Kidney epithelial cell (primary cell): ENCODE measurements around the gene RNASE13. TPM values are rescaled to one million over a fixed set of nuclear protein-coding genes. Genes with fewer than 3 reads are reported as not detected.

Experiments
- DNase-seq: peaks from one replicate; pipeline ENCODE4 v3.0.0-alpha.2; 2010; ENCODE audit warnings: low read depth
- H3K27me3 ChIP-seq: 2 replicates; pipeline ENCODE4 v1.6.0; 2011; ENCODE audit warnings: low read length; ENCODE audit not compliant: control insufficient read depth, insufficient read depth
- H3K36me3 ChIP-seq: 2 replicates; pipeline ENCODE4 v1.5.1; 2011; ENCODE audit warnings: low read length; ENCODE audit not compliant: control insufficient read depth, insufficient read depth
- H3K4me3 ChIP-seq: 2 replicates; pipeline ENCODE4 v1.5.1; 2011; ENCODE audit warnings: low read depth, mild to moderate bottlenecking, control low read depth, low read length
- total RNA-seq: library from RNA; depleted of rRNA; stranded (reverse); fragments of >200 nt; gene quantifications from 2 replicates; pipeline ENCODE4 v1.2.3, GENCODE V29; 2015
- TF ChIP-seq, protein P1 (sequence below): IDR thresholded peaks from 2 replicates; pipeline ENCODE4 v1.5.1; 2011; ENCODE audit warnings: mild to moderate bottlenecking, moderate library complexity, low read length, control low read depth, inconsistent platforms; ENCODE audit not compliant: insufficient read depth, poor library complexity, severe bottlenecking

RNASE13 gene
- total RNA-seq, 1 donor from 2014 or later = not detected

DNA sequence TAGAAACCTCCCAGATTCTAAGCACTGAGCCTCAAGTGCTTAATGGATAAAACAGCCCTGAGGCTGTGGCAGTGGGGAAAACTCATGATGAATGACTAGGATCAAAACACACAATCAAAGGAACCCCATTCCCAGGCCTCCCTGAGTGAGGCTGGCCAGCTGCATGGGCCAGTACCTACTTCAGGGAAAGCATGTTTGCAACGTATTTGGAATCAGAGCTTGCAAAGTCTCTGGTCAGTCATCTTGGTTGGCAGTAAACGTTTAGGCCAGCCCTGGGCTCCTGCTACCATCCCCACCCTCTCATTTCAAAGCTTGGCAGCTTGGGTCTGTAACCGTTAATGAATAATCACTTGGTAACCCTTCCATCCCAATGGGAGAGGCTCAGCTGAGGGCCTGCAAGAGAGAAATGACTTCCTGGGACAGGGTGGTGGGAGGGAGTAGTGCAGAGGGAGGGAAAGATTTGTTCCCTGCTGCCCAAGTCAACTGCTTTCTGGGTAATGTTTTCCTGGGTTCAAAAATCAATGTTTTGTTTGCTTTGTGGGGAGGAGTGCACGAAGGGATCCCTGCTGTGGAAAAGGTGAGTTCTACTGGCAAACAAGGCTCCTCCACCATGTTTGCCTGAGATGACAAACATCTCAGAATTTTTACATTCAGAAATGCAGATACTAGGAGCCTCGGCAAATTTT lies 21.0 kb upstream of the RNASE13 start:
- H3K27me3 ChIP-seq = no peaks in the 10 kb centered on the region
- TF ChIP-seq, protein P1, sequence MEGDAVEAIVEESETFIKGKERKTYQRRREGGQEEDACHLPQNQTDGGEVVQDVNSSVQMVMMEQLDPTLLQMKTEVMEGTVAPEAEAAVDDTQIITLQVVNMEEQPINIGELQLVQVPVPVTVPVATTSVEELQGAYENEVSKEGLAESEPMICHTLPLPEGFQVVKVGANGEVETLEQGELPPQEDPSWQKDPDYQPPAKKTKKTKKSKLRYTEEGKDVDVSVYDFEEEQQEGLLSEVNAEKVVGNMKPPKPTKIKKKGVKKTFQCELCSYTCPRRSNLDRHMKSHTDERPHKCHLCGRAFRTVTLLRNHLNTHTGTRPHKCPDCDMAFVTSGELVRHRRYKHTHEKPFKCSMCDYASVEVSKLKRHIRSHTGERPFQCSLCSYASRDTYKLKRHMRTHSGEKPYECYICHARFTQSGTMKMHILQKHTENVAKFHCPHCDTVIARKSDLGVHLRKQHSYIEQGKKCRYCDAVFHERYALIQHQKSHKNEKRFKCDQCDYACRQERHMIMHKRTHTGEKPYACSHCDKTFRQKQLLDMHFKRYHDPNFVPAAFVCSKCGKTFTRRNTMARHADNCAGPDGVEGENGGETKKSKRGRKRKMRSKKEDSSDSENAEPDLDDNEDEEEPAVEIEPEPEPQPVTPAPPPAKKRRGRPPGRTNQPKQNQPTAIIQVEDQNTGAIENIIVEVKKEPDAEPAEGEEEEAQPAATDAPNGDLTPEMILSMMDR = no peak
- no peaks in the 10 kb centered on the region for H3K36me3 ChIP-seq
- DNase-seq = no peak
- H3K4me3 ChIP-seq = no peak overlapping the region

DNA sequence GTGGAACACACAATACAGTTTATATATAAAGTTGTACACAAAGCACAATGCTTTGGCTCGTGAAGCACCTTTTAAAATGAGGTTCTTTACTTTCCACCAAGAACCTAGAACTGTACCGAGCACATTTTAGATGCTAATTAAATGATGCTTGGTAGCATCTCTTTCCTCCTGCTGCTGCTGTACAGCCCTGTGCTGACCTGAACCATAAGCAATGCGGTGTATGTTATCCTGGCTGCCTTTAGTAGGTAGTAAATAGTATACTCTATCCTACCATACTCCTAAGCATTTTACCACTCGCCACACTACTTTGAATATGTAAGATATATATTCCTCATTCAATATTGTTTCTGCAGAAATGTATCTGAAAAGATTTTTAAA lies 20.1 kb upstream of the RNASE13 start:
- no peak overlapping the region for H3K4me3 ChIP-seq
- TF ChIP-seq, protein P1 = no peak
- no peak for DNase-seq
- H3K27me3 ChIP-seq = no peaks in the 10 kb centered on the region
- no peaks in the 10 kb centered on the region for H3K36me3 ChIP-seq

DNA sequence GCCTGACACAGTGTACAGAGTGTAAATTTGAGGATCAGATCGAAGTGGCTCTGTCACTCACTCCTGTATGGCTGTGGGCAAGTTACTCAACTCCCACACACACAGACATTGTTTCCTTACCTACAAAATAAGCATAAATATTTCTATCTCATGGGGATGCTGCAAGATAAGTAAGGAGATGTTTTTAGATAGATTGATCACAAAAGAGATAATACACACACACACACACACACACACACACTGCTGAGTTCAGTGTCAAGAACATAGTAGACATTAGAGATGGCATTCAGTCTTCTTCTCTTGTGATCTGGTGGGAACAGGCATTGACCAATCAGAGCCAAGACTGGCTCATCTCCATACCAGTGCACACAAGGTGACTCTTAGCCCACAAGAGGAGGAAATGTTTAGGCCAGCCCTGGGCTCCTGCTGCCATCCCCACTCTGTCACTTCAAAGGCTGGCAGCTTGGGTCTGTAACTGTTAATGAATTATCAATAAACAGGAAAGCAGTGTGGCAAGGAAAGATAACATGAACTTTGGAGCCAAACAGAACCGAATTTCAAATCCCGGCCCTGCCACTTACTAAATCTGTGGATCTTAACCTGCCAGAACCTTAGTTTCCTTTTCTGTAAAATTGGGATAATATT lies 19.6 kb upstream of the RNASE13 start:
- no peaks in the 10 kb centered on the region for H3K36me3 ChIP-seq
- H3K27me3 ChIP-seq = no peaks in the 10 kb centered on the region
- TF ChIP-seq, protein P1 = no peak
- DNase-seq = no peak
- H3K4me3 ChIP-seq = no peak overlapping the region

DNA sequence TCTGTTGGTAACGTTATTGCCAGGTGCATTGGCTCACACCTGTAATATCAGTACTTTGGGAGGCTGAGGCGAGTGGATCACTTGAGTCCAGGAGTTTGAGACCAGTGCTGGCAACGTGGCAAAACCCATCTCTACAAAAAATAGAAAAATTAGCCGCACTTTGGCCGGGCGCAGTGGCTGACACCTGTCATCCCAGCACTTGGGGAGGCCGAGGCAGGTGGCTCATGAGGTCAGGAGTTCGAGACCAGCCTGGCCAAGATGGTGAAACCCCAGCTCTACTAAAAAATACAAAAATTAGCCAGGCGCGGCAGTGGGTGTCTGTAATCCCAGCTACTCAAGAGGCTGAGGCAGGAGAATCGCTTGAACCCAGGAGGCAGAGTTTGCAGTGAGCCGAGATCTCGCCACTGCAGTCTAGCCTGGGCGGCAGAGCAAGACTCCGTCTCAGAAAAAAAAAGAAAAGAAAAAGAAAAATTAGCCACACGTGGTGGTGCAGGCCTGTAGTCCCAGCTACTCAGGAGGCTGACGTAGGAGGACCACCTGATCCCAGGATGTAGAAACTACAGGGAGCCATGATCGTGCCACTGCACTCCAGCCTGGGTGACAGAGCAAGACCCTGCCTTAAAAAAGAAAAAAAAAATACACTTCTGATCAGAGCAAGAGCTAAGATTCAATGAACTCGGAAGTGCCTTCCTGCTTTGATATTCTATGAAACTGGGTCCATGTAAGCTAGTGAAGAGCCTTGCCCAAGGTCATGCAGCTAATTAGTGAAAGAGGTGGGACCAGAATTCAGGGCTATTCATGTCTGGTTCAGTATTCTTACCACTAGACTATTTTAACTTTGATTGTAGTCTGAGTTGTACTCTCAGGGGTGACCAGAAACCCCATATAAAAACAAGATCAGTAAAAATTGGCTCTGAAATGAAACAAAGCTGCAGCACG lies 18.8 kb upstream of the RNASE13 start:
- TF ChIP-seq, protein P1 = no peak
- Histone ChIP-seq H3K4me3 (no peak overlapping the region), H3K27me3 (no peaks in the 10 kb centered on the region), H3K36me3 (no peaks in the 10 kb centered on the region)
- no peak for DNase-seq

DNA sequence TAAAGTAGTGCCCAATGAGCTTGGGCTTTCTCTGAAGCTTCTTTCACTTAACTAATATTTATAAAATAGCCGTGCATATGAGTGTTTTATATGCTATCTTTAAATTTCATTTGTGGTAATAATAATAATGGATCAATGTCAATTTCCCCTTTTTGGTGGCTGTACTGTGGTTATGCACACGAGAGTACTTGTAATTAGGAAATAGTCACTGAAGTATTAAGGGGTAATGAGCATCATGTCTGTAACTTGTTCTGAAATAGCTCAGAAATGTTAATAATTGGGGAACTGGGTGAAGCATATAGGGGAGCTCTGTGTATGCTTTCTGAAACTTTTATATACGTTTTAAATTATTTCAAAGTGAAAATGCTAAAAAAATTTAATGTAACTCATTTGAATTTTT lies 16.0 kb upstream of the RNASE13 start:
- Histone ChIP-seq H3K36me3 (no peaks in the 10 kb centered on the region), H3K27me3 (no peaks in the 10 kb centered on the region), H3K4me3 (no peak overlapping the region)
- TF ChIP-seq, protein P1 = no peak
- DNase-seq = no peak
